GM18909 (cell line): ENCODE data around the gene SART1.
"Not testable (repeated sequence)": the region's sequence is repeated elsewhere in the genome, so short reads cannot be mapped to it uniquely, and the experiment has no call there.

ENCODE experiments used
- ATAC-seq: cut with Tn5 transposase; IDR thresholded peaks from one replicate; pipeline ENCODE4 v1.9.1; 2021; ENCODE audit warnings: mild to moderate bottlenecking; ENCODE audit not compliant: unreplicated experiment, poor library complexity

Gene SART1

GRCh38 chr11:66014804-66015453 is 53.4 kb downstream of the SART1 start:
- no peak for ATAC-seq

GRCh38 chr11:66015454-66015881 is 53.9 kb downstream of the SART1 start:
- no peak for ATAC-seq

- no peak for ATAC-seq
Measured at GRCh38 chr11:66015936-66016792, 54.6 kb downstream of the SART1 start.

GRCh38 chr11:66016793-66017177 is 55.3 kb downstream of the SART1 start:
- ATAC-seq, result no peak

- no peak for ATAC-seq
Measured at GRCh38 chr11:66017321-66017720, 55.8 kb downstream of the SART1 start.

GRCh38 chr11:66020212-66020611 is 58.7 kb downstream of the SART1 start:
- no peak for ATAC-seq

- no peak for ATAC-seq
Measured at GRCh38 chr11:66020618-66021357, 59.3 kb downstream of the SART1 start.

- ATAC-seq, result no peak
Measured at GRCh38 chr11:66022401-66023185, 61.1 kb downstream of the SART1 start.

GRCh38 chr11:66023186-66023440 is 61.6 kb downstream of the SART1 start:
- not testable (repeated sequence) for ATAC-seq

GRCh38 chr11:66026017-66026529 is 64.5 kb downstream of the SART1 start, which contains the start of gene CATSPER1:
CATSPER1 (minus strand) TSS chr11:66026479; CDS start chr11:66026379, 100 bp downstream.
- ATAC-seq, result no peak
